Esophagus (tissue), 2 donors: ENCODE data around the gene CETN2. TPM values are rescaled to one million over a fixed set of nuclear protein-coding genes. Genes with fewer than 3 reads are reported as not detected.

Source experiments
- polyA plus RNA-seq, 2 donors: library from polyadenylated mRNA; stranded (reverse); fragments of 200-250 nt; gene quantifications; one replicate each; pipeline ENCODE4 v1.2.3, GENCODE V29; 2013
- donor health status: healthy with polysubstance abuse.
- donor health status: Bipolar disorder and iron deficiency.

CETN2 gene
- polyA plus RNA-seq, 2 donors: 33.8 to 34.4 TPM

Other genes with a start within 250 kb of the CETN2 start
- under 1 TPM; 0.28 to 0.60 TPM for gene GABRQ, start 192.9 kb downstream of the CETN2 start, polyA plus RNA-seq
- not detected for gene MAGEA3, start 132.0 kb downstream of the CETN2 start, polyA plus RNA-seq
- gene CSAG2, start 121.5 kb downstream of the CETN2 start, polyA plus RNA-seq: not detected
- not detected for gene MAGEA2B, start 116.1 kb downstream of the CETN2 start, polyA plus RNA-seq
- gene CSAG1, start 97.0 kb downstream of the CETN2 start, polyA plus RNA-seq: not detected
- gene MAGEA12, start 97.0 kb downstream of the CETN2 start, polyA plus RNA-seq: not detected
- gene MAGEA2, start 76.9 kb downstream of the CETN2 start, polyA plus RNA-seq: not detected
- not detected for gene CSAG3, start 71.5 kb downstream of the CETN2 start, polyA plus RNA-seq
- not detected for gene MAGEA6, start 61.1 kb downstream of the CETN2 start, polyA plus RNA-seq
- gene NSDHL, start 306 bp upstream of the CETN2 start, polyA plus RNA-seq: 10 to 100 TPM; 43.3 to 60.6 TPM
- gene ZNF185, start 67.3 kb upstream of the CETN2 start, polyA plus RNA-seq: 100 to 1,000 TPM; 217 to 220 TPM
- gene PNMA5, start 163.4 kb upstream of the CETN2 start, polyA plus RNA-seq: not detected
- gene PNMA3, start 225.7 kb upstream of the CETN2 start, polyA plus RNA-seq: under 1 TPM; 0.19 to 0.45 TPM
- gene PNMA6A, start 241.7 kb upstream of the CETN2 start, polyA plus RNA-seq: under 1 TPM; 0.04 to 0.15 TPM